NCI-H2081 (cell line): ENCODE measurements around the gene WDFY2.
A peak's percentile ranks its signal among the peaks of the same experiment; 100 is the strongest.

Experiments
- DNase-seq, 2 experiments: peaks; one replicate each; lab custom pipeline; 2025; lab: John Stamatoyannopoulos, UW

Gene WDFY2

GRCh38 chr13:51601601-51602565, 17.6 kb downstream of the WDFY2 start:
- no peak for DNase-seq

- DNase-seq: no peak
Observed at GRCh38 chr13:51603716-51604115, 19.5 kb downstream of the WDFY2 start.

GRCh38 chr13:51605698-51606097, 21.4 kb downstream of the WDFY2 start:
- no peak for DNase-seq

GRCh38 chr13:51607165-51607564, 22.9 kb downstream of the WDFY2 start:
- no peak for DNase-seq

GRCh38 chr13:51608857-51609406, 24.7 kb downstream of the WDFY2 start:
- DNase-seq: no peak

- DNase-seq: no peak
Observed at GRCh38 chr13:51612867-51613266, 28.6 kb downstream of the WDFY2 start.

GRCh38 chr13:51613535-51613934, 29.3 kb downstream of the WDFY2 start:
- DNase-seq: no peak

GRCh38 chr13:51614350-51614786, 30.1 kb downstream of the WDFY2 start:
- DNase-seq: peak; percentile 49 to 80

GRCh38 chr13:51618626-51619025, 34.4 kb downstream of the WDFY2 start:
- no peak for DNase-seq

- DNase-seq: no peak
Observed at GRCh38 chr13:51619614-51620013, 35.4 kb downstream of the WDFY2 start.

GRCh38 chr13:51620165-51620983, 36.1 kb downstream of the WDFY2 start:
- no peak for DNase-seq

- DNase-seq: no peak
Observed at GRCh38 chr13:51621602-51622001, 37.3 kb downstream of the WDFY2 start.

- DNase-seq: no peak
Observed at GRCh38 chr13:51623473-51623872, 39.2 kb downstream of the WDFY2 start.

- DNase-seq: no peak
Observed at GRCh38 chr13:51624207-51624606, 39.9 kb downstream of the WDFY2 start.

- no peak for DNase-seq
Observed at GRCh38 chr13:51624695-51625345, 40.6 kb downstream of the WDFY2 start.

GRCh38 chr13:51625555-51626345, 41.5 kb downstream of the WDFY2 start:
- DNase-seq: no peak

GRCh38 chr13:51626749-51627148, 42.5 kb downstream of the WDFY2 start:
- DNase-seq: peak in 1 of 2 experiments; percentile 65

GRCh38 chr13:51628059-51628852, 44.0 kb downstream of the WDFY2 start:
- DNase-seq: no peak

GRCh38 chr13:51629491-51630287, 45.4 kb downstream of the WDFY2 start:
- DNase-seq: no peak

- DNase-seq: no peak
Observed at GRCh38 chr13:51630288-51630615, 46.0 kb downstream of the WDFY2 start.
